ENCODE data around the gene PCDH9.

PCDH9 gene

GRCh38 chr13:66407128-66407527, 823.0 kb downstream of the PCDH9 start:
- no peak for DNase-seq

- DNase-seq: no peak
These were observed 824.0 kb downstream of the PCDH9 start for GRCh38 chr13:66405908-66406802.

GRCh38 chr13:66402546-66402945, 827.6 kb downstream of the PCDH9 start:
- no peak for DNase-seq

GRCh38 chr13:66402066-66402465, 828.1 kb downstream of the PCDH9 start:
- DNase-seq: no peak

GRCh38 chr13:66400292-66400691, 829.8 kb downstream of the PCDH9 start:
- DNase-seq: no peak

- no peak for DNase-seq
These were observed 830.3 kb downstream of the PCDH9 start for GRCh38 chr13:66399873-66400272.

- DNase-seq: no peak
These were observed 833.0 kb downstream of the PCDH9 start for GRCh38 chr13:66397133-66397532.

- no peak for DNase-seq
These were observed 838.8 kb downstream of the PCDH9 start for GRCh38 chr13:66391322-66391721.

GRCh38 chr13:66378894-66379293, 851.2 kb downstream of the PCDH9 start:
- peak; percentile 21 for DNase-seq

- DNase-seq: no peak
These were observed 852.6 kb downstream of the PCDH9 start for GRCh38 chr13:66377569-66377968.

- DNase-seq: no peak
These were observed 854.4 kb downstream of the PCDH9 start for GRCh38 chr13:66375756-66376155.

- no peak for DNase-seq
These were observed 860.5 kb downstream of the PCDH9 start for GRCh38 chr13:66369666-66370065.

GRCh38 chr13:66367356-66367755, 862.8 kb downstream of the PCDH9 start:
- DNase-seq: no peak

- DNase-seq: no peak
These were observed 865.0 kb downstream of the PCDH9 start for GRCh38 chr13:66365101-66365500.

GRCh38 chr13:66364346-66364745, 865.8 kb downstream of the PCDH9 start:
- no peak for DNase-seq

GRCh38 chr13:66362485-66362884, 867.7 kb downstream of the PCDH9 start:
- no peak for DNase-seq

- DNase-seq: no peak
These were observed 870.1 kb downstream of the PCDH9 start for GRCh38 chr13:66359910-66360552.

GRCh38 chr13:66359393-66359792, 870.7 kb downstream of the PCDH9 start:
- no peak for DNase-seq

GRCh38 chr13:66358564-66358963, 871.6 kb downstream of the PCDH9 start:
- DNase-seq: no peak

GRCh38 chr13:66357463-66357862, 872.7 kb downstream of the PCDH9 start:
- DNase-seq: no peak

GRCh38 chr13:66354879-66355751, 875.0 kb downstream of the PCDH9 start:
- no peak for DNase-seq

GRCh38 chr13:66353664-66354063, 876.5 kb downstream of the PCDH9 start:
- DNase-seq: peak; percentile 31

- DNase-seq: no peak
These were observed 880.2 kb downstream of the PCDH9 start for GRCh38 chr13:66349966-66350365.

All from NCI-H1694 treated with DMSO at 0.1 percent for 48 hours (cell line).